ENCODE data around the gene LNX2.

Gene LNX2

DNA sequence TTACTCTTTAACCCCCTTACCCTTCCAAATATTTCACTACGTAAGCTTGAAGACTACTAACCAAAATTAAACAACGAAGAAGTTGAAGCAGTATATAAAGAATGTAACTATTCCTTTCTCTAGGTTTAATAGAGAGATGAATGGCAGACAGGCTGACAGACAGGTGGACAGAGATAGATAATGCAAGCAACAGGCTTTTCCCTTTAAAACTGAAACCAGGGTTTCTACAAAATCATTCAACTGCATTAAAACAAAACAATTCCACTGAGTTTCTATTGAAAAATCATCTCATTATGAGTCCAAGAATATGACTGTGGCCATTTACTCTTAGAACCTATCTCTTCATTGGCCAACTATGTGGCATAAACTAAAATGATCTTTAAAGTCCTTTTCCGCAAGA lies 15.2 kb downstream of the LNX2 start:
- DNase-seq, result no peak

DNA sequence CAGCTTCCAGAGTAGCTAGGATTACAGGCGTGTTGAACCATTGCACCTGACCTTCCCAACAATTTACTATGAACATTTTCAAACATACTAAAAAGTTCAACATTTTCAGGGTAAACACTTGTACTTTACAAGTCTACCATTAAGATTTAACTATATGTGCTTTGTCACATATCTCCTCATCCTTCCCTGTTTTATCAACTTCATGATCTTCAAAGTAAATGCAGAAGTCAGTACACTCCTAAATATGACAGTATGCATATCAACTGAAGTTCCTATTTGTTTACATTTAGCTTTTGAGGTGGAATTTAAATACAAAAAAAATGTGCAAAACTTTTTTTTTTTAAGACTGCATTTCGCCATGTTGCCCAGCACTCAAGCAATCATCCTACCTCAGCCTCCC lies 18.5 kb downstream of the LNX2 start:
- no peak for DNase-seq

DNA sequence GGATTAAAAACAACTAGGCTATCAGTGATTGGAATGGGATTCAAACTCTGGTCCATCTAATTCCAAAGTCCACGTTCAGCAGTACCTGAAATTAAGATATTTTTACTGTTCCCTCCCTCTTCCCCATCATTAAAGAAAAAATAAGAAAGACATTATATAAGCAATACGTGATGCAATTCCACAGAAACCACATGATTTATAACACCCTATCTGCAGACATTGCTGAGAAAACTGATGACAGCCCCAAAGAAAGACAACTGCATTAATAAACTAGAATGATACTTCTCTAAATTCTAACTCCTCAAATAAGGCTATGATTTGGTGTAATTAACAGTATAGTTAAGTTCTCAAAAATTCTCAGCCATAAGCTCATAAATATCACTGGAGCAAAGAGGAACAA lies 19.1 kb downstream of the LNX2 start:
- no peak for DNase-seq

DNA sequence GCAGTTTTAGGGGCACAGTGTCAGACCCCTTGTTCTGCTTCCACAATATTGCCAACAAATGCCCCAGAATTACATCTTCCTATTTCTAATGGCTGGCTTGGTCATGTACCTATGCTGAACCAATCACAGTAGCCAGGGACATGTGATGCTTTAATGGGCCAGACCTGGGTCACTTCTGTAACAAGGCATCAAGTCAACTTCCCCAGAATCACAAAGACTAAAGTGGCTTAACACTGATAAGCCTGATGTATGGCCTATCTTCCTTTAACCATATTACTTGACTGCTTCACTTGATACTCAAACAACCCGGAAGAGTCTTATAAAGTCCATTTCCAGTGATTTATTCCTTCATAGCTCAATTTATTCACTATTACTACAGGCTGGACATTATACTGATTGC lies 19.6 kb downstream of the LNX2 start:
- DNase-seq, result no peak

DNA sequence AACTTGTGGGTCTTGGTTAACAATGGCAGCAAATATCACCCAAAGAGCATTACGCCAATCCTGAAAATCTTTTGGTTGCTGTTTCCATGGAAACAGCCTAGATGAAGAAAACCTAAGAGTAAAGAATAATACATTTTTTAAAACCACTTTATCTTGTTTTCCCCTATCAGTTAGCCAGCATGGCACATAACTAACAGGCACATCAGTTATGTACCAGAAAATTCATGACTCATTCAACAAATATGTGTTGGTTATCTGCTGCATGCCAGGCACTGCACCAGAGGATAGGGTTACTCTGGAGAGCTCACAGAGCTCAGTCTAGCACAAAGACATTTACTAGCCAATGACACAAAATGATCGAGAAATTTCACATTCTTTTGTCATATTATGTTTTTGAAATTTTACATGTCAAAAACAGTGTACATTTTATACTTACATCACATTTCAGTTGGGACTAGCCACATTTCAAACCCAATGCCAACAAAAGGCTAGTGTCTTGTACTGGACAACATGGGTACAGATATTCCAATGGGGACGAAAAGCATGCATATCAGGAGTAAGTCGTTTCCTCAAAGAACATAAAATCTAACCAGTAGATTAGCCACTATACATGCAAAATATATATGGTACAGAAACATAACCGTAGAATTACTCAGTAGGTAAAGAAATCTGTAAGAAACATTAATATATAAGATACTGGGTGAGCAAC lies 20.3 kb downstream of the LNX2 start:
- DNase-seq, result no peak

DNA sequence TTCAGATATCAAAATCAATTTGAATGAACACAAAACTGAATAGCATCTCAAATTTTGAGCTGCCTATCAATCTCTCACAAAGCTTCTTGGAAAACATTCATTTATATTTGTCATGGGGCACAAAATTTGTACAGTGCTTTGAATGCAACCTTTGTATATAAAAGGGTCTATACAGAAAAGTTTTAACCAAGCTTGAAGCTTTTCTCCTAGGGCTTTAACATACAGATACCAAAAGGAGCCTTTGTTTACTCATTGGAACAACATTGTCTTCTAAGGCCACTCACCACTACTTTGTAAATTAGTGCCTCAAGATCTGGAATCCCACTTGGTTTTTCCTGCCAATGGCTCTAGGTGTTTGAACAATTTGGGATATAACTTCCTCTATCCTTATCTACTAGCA lies 21.2 kb downstream of the LNX2 start:
- DNase-seq, result no peak

DNA sequence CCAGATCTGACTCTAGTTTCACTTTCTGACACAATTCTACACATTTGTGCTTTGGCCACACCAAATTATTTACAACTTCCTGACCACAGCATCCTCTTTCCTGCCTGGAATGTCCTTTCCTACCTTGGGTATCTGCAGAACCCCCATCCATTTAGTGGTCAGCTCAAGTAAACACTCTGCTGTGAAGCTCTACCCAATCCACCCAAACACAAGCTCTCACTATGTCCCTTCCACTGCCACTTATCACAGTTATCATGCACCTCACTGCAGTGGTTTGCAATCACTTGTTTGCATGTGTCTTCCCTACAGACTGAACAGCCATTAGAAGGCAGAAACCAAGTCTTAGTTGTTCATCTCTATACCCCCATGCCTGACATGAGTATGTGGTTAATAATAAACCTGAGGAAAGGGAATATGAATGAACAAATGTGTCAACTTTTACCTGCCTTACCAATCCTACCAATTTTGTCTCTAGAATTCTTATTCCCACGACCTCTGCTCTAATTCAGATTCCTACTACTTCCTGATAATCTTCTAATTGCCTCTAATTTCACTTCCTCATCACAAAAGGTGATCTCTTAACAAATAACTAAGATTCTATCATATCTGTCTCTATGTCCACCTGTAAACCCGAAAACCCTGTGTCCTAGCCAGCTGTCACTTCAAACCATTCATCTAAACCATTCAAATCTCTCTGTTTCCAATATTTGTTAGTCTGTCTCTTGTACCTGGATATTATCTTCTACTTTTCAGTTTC lies 25.1 kb downstream of the LNX2 start:
- no peak for DNase-seq

DNA sequence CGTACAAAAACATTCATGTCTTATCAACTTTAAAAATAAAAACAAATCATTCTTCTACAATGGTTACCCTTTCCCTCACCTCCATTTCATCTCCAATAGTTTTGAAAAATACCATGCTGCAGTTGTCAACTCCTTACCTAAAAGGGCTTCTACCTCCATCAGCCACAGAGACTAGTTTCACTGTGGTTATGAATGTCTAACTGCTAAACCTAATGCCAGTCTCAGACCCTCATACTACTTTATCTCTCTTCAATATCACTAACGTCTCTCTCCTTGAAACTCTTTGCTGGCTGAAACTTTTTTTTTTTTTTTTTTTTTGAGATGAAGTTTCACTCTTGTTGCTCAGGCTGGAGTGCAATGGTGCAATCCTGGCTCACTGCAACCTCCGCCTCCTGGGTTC lies 27.1 kb downstream of the LNX2 start:
- DNase-seq, result no peak

DNA sequence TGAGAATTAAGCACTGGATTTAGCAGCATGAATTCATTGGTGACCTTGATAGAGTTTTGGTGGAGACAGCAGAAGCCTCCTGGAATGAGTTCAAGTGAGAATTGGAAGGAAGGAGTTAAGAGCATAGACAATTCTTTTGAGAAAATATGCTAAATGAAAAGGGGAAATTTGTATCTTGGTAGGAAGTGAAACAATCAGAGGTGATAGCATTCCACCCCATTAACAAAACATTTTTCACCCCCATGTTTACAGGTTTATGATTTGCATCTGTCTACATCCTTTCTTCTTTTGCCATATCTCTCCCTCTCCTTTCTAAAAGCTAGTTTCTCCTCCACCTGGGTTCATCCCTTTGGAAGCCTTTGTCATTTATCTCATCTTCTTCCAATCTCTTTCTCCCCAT lies 27.5 kb downstream of the LNX2 start:
- no peak for DNase-seq

DNA sequence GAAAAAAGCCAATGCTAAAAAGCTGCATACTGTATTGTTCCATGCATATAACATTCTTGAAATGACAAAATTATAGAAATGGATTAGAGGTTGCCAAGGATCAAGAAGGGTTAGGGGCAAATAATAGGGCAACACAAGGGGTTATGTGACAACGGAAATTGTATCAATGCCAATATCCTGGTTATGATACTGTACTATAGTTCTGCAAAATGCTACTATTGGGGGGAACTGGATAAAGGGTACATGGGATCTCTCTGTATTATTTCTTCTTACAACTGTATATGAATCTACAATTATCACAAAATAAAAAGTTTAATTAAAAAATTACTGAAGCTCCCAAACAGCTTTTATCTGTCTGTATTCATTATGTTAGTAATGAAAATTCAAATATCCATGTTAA lies 31.9 kb downstream of the LNX2 start:
- no peak for DNase-seq

DNA sequence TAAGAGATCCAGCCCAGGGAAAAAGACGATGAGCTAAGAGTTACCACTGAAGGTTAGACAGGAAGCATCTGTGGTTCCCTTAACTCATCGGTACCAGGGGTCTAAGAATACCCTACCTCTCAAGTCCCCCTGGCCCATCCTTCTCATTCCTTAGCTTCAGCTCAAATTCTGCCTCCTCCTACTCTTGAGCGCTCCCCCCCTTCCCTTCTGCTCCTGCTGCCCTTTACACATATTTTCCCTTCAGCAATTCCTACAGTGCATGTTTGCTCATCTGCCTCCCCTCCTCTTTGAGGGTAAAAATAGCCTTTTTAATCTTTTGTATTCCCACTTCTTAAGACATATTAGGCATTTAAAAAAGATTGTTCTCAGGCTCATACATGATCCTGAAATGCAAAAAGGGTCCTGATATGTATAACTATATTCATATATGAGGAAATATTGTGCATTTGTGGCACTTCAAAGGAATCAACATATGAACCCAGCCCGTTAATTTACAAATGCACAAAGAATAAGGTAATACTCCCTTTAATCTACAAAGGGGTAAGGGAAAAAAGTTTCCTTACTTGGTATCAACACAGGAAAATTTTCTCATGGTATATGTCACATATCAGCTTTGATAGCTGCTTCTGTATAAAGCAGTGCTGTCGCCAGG lies 33.1 kb downstream of the LNX2 start:
- no peak for DNase-seq

DNA sequence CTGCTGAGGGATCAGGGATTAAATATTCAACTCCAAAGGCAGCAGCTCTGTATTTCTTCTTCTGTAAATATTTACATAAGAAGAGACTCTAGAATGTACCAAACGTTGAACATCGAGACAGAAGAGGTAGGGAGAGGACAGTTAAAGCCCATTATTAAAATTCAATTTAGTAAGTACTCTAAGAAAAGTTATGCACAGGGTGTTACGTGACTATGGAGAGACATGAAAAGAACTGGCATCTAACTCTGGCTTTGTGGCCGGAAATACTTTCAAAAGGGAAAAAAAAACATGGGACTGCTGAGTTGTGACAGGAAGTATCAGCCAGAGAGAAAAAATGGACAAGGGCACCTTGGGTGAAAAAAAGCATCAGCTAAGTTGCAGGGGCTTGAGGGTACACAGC lies 36.7 kb downstream of the LNX2 start:
- DNase-seq, result no peak

DNA sequence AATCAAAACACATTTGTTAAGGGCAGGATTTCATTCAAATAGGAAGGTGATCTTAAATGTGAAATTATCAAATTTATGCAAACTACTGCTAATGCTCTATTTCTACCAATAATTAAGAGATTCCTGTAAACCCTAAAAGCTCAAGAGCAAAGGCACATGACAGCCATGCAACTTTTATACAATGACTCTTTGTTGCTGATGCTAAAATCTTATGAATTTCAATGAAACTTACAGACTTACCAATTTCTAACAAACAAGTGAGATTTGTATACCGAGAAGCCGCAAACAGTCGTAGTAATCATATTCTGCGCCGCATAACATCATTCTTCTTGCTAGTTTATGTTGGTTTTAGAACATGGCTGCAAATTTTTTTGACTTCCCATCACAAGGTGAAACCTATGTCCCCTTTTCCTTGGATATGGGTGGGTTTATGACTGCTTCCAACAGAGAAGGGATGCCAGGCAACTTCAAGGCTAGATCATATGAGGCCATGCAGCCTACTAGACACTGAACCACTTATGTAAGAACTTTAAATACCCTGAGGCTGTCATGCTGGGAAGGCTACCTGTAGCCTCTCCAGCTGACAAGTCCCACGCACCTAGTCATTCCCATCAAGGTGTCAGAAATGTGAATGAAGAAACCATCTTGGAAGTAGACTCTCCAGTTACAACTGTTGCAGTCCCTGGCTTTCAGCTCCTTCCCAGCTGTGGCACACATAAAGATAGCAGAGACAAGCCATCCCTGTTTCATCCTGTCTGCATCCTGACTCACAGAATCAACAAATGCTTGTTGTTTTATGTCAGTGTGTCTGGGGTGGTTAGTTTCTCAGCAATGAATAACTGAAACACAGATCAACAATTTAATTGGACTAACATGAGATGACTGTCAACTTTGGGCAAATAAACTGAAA lies 42.0 kb downstream of the LNX2 start:
- DNase-seq, result no peak

DNA sequence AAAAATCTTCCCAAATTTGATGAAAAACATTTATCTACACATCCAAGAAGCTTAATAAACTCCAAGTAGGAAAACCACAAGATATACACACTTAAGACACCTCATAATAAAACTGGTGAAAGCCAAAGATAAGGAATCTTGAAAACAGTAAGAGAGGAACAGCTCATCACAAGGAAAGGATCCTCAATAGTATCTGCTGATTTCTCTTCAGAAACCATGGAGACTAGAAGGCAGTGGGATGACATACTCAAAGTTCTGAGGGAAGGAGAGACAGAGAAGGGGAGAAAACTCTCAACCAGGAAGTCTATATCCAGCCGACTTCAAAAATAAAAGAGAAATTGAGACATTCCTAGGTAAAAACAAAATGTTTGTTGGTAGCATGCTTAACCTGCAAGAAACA lies 45.7 kb downstream of the LNX2 start:
- DNase-seq, result no peak

DNA sequence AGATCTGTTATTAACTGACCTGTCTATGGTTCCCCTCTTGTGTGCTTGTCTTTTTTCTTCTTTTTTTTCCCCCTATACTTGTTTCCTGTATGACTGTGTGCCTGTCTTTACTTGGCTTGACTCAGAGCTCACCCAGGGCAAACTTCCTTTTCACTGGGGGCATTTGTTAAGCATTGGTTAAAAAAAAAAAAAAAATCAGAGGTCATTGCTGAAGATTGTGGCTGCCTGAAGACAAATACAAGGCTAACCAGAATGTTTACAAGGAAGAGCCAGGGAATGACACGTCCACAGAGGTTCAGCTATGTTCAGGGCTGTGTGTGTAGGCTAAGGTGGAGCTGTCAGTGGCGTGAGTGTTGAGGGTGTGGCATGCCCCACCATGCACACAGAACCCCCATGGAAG lies 47.1 kb downstream of the LNX2 start:
- DNase-seq, result no peak

DNA sequence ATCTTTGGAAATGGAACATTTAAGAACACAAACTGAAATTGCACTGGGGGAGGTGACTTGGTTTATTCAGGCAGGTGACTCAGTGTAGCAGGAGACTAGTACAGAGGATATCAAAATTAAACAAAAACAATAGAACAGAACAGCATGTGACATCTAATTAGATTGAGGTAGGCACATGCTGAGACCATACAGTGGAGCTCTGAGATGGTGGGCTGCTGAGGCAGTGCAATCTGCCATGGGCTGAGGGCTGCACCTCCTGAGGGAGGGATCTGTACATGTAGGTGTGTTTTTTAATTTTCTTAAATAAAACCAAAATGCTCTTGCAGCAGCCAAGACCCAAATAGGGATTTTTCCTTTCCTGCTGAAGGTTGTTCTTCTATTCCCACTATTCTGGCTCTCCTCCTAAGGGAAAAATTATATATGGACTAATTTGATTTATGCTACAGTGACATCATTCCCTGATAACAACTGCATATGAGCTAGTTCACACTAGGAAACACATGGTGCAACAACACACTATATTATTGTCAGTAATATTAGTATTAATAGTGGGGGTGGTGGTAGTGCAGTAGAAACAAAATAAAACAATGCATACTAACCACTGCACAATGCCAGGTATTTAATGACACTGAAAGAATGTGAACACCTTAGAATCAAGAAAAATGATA lies 48.0 kb downstream of the LNX2 start:
- no peak for DNase-seq

DNA sequence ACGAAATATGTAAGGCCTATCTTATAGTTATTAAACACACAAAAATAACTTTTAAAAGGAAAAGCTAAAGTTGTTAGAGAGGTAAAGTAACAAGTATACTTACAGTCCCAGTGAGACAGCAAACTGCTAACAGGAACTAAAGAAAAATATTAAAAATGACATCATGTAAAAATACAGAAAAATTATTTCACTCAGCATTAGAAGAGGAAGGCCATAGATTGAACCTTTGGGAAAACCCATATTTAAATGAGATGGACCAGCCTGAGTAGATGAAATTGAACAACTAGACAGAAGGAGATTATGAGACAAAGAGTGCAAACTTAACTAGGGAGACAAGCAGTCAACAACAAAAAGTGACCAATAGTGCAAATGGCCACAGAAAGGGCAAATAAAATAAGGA lies 49.4 kb downstream of the LNX2 start:
- no peak for DNase-seq

DNA sequence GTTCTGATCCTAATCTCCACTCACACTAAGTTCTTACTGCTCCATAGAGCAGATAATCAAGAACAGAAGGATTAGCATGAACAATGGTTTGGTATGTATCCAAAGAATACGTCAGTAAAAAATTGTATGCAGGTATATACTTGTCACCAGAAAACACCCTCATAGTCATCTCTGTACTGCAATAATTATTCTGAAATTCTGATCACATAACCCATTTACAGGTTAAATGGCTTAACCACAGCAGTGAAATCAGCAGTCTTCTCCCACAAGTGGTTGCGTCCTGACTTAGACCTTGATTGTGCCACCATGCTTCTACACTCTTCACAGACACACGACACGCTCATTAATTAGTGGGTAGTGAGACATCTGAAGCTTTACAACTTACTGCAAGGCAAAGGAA lies 50.9 kb downstream of the LNX2 start:
- DNase-seq, result no peak

DNA sequence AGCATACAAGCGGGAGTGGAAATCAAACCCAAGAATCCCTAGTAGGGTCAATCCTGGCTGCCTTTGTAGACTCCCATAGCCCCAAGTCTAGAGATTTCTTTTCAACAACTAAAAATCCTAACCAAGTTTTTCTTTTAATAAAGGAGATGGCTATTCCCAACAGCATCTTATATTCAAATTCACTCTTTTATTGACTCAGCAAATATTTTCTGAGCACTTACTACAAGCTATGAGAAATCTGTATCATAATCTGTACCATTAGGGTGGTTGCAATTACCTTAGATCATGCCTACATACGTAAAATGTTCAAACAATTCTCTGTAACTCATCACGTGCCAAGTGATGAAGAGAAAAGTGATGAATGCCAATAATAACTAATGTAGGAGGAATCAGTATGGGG lies 54.5 kb downstream of the LNX2 start:
- no peak for DNase-seq

DNA sequence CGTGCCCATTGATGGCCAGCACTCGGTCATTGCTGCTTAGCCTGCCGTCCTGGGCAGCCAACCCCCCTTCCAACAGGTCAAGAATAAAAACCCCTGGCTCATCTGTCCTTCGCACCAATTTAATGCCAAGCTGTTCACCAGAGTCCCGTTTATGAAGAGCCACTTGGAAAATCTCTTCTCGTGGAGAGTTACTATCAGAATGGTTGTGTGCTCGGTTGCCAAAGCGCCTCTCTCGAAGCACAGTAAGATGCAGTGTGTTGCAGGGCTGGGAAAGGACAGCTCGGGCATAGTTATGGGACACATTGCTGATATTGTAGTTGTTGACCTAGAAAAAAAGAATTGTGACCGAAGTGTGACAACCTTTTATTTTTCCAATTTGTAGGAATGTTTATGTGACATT lies 57.9 kb downstream of the LNX2 start:
- DNase-seq, result no peak

DNA sequence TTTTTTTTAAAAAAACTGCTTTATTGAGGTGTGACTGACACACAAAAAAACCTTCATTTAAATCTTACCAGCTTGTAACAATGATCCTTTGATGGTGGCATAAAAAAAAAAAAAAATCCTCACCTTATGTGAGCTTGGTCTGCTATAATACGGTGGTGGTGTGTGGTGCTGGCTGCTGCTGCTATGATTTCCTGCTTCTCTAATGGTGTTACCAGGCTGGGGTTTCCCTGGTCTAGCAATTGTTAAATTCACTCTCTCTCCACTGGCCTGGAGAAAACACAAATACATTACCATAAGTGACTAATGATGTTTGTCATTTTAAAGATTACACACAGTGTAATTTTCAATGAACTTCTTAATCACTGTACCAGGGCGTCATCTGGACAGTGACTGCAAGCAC lies 60.6 kb downstream of the LNX2 start:
- DNase-seq, result peak; percentile 51

DNA sequence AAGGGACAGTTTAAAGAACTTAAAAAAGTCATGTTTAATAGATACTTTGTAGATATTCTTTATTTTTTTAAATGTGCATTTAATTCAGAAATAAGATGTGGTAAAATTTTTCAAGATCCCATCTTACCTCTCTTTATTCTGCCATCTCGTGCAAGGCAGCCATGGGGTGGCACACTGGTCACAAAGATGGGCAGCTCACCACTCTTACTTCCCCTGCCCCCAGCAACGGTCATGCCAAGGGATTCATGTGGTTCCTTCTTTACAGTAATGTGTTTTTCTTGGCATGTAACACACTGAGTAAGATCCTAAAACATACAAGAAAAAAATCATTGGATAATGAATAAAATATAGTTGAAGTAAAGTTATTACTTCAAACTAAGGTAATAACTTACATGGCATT lies 64.2 kb downstream of the LNX2 start:
- no peak for DNase-seq

DNA sequence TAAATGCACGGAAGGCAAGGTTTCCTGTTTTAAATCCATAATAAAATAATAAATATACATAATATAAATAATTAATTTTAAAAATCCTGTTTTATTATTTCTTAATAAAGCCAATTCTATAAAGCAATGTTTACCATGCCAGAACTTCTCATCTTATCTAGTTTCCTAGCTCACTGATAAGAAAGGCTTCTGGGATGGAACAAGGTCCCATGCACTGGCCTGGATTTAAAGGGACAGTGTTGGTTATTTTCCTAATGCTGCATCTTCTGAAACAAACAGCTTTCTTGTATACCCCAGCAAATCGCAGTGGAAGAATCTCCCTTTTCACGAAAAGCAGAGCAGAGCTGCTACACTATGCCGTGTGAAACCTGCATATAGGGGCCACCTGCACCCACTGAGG lies 68.8 kb downstream of the LNX2 start:
- DNase-seq, result no peak

Data from CD4-positive, alpha-beta T cell treated with Interleukin-4 for 4 hours (primary cell).